NCI-H524 treated with DMSO at 0.1 percent for 48 hours (cell line): ENCODE results near the gene MUCL3.
"Not testable (repeated sequence)": the region's sequence is repeated elsewhere in the genome, so short reads cannot be mapped to it uniquely, and the experiment has no call there.

ENCODE experiments used
- DNase-seq: peaks from one replicate; lab custom pipeline; 2025; lab: John Stamatoyannopoulos, UW

Gene MUCL3

GRCh38 chr6:30913721-30914075, 27.1 kb upstream of the MUCL3 start:
- DNase-seq = no peak

- DNase-seq = peak; percentile 21
Measured at GRCh38 chr6:30914076-30914853, 26.5 kb upstream of the MUCL3 start, which contains the start of gene VARS2. VARS2 (plus strand) TSS chr6:30914238; CDS start chr6:30914837, 599 bp downstream.

- DNase-seq = no peak
Measured at GRCh38 chr6:30914854-30915590, 25.8 kb upstream of the MUCL3 start.

DNA sequence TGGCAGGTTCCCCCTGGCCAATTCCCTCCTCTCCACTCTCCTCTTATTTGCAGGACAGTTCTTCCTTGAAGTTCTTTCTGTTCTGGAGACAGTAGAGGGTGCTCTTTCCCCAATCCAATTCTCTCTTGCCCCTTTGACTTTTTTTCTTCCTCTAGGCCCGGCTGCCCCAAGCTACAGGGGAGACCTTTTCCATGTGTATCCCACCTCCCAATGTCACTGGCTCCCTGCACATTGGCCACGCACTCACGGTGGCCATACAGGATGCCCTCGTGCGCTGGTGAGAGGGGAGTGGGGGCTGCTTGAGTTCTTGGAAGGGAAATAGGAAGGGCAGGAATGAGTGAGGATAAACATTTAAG, 25.2 kb upstream of the MUCL3 start:
- no peak for DNase-seq

- no peak for DNase-seq
Measured at GRCh38 chr6:30917041-30917440, 23.7 kb upstream of the MUCL3 start.

DNA sequence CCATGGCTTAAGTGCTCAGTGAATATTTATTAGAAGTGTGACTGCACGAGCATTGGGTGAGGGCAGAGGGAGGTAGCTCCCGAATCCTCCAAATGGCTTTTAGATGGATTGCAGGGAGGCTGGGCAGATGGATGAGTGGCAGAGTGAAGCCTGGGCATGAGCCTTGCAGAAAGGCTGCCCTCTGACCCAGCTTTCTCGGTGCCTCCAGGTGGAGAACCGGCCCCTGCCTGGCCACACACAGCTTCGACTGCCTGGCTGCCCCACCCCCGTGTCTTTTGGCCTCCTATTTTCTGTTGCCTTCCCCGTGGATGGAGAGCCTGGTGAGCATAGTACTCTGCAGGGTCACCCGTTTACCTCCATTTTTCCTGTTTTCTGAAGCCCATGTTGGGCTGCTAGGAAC, 23.3 kb upstream of the MUCL3 start:
- no peak for DNase-seq

- no peak for DNase-seq
Measured at GRCh38 chr6:30918670-30919069, 22.1 kb upstream of the MUCL3 start.

- DNase-seq = no peak
Measured at GRCh38 chr6:30922447-30922852, 18.3 kb upstream of the MUCL3 start.

DNA sequence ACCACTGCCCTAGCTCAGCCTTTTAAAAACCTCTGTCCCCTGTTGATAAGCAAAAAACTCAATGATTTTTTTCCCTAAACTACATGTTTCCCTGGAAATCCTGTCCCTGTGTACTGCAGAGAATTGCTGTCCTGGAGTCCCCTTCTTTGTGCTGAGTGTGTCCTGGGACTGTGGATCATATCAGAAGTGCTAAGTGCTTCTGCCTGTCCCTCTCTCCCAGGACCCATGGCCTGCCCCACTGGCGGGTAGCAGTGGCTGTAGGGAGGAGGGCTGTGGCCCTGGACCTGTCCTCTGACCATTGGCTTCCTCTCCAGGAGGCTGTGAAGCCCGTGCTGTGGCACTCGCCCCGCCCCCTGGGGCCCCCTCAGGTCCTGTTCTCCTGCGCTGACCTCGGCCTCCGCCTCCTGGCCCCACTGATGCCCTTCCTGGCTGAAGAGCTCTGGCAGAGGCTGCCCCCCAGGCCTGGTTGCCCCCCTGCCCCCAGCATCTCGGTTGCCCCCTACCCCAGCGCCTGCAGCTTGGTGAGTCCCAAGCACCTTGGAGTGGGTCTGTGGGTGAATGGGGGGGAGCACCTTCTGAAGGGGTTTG, 16.6 kb upstream of the MUCL3 start:
- not testable (repeated sequence) for DNase-seq

DNA sequence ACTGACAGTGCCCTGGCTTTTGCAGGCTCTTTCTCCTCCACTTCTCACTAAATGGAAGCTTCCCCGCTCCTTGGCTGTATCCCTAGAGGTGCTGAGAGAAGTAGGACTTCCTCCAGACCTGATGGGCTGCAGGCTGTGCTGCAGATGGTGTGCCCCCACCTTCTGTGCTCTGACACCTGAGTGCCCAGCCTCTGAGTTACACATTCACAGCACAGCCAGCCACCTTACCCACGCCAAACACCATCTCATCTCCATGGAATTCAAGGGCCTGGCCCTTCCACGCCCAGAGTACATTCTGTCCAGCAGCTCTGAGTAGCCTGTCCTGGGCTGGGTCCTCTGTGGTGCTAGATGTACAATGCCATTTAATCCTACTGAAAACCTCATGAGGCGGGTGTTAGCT, 14.1 kb upstream of the MUCL3 start:
- DNase-seq = no peak

DNA sequence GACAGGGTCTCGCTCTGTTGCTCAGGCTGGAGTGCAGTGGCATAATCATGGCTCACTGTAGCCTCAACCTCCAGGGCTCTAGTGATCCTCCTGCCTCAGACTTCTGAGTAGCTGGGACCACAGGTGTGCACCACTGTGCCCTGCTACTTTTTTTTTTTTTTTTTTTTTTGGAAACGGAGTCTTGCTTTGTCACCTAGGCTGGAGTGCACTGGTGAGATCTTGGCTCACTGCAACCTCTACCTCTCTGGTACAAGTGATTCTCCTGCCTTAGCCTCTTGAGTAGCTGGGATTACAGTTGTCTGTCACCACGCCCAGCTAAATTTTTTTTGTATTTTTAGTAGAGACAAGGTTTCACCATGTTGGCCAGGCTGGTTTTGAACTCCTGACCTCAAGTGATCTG, 13.7 kb upstream of the MUCL3 start:
- not testable (repeated sequence) for DNase-seq

DNA sequence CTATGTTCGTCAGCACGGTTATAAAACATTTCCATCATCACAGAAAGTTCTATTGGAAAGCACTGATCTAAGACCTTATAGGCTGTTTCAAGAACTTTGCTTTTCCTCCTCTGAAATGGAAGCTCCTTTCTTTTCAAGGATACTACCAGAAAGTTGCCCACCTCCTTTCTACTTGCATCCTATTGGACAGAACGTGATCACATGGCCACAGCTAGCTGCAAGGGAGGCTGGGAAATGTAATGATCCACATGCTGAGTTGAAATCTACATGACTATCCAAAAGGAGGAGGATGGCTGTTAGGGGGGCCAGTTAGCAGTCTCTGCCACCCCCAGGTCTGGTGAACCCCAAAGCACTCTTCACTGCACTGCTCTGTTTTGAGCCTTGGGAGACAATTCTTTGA, 12.1 kb upstream of the MUCL3 start:
- DNase-seq = no peak

DNA sequence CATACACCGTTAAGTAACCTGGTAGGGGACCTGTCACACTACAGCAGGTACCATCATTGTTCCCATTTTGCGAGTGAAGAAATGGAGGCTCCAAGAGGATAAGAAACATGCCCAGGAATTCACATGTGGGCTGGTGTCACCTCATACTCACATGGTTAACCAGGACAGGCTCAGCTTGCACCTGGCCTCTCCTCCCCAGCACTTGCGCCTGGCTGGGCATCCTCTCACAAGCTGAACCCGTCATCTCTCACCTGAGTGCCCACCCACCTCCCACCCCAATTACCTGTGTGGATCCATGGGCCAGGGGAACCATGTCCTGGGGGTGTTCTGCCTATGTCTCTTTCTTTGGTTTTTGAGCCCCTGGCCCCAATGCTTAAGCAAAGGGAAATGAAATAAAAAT, 10.3 kb upstream of the MUCL3 start:
- DNase-seq = no peak

GRCh38 chr6:30931272-30931671, 9.5 kb upstream of the MUCL3 start:
- no peak for DNase-seq

DNA sequence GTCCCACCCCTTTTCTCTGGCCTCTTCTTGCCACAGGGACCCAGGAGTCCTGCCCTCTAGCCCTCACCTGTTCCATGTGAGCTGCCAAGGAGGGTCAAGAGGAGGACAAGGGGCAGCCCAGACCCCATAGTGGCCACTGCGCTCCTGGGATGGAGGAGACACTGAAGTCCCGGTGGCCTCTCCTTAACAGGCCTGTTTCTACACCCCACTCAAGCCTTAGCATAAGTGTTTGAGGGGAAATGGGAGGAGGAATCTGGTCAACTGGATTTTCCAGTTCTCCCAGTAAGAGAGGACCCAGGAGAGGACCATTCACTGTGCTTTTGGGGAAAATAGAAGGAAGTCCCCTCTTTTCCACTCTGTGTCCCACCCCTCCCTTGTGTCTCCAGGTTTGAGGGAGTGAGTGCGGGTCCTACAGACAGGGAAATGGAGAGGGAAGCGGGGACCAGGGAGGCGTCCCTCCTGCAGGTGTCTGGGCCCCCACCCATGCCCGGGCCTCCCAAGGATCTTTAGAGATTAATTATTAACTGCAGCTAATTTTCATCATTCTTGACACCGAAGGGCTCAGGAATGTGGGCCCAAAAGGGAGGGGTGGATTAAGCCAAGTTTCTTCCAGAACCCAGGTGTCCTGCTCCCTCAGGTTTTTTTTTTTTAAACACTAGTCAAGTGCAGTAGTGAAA, 8.7 kb upstream of the MUCL3 start, which contains the start of gene SFTA2:
Gene SFTA2 (minus strand): TSS at position 202 of the 677 bp plus-strand sequence. CDS start 74 bp downstream, at position 128.
- no peak for DNase-seq

GRCh38 chr6:30932665-30933365, 8.0 kb upstream of the MUCL3 start:
- no peak for DNase-seq

GRCh38 chr6:30935018-30935417, 5.8 kb upstream of the MUCL3 start:
- DNase-seq = no peak

- no peak for DNase-seq
Measured at GRCh38 chr6:30937265-30937664, 3.5 kb upstream of the MUCL3 start.

DNA sequence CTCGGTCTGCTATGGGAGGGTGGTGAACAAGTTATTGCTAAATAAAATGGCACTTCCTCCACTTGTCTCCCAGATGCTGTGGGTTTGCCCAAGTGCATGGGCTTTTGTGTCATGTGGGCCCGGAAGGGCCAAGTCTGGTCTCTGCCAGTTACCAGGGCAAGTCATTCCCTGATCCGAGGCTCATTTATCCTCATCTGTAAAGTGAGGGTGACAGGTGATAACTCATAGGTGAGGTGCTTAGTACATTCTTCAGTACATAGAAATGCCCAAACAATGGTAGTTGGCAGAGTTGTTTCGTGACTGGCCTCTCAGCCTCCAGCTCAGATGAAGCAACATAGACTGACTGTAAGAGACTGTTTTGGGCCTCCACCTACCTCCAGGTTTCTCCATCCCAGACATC, 2.0 kb upstream of the MUCL3 start:
- DNase-seq = no peak

- DNase-seq = no peak
Measured at GRCh38 chr6:30939473-30939872, 1.3 kb upstream of the MUCL3 start.

GRCh38 chr6:30942338-30943060, 1.7 kb downstream of the MUCL3 start:
- no peak for DNase-seq
